Measurements from ENCODE around the gene THSD4. TPM values are rescaled to one million over a fixed set of nuclear protein-coding genes. Genes with fewer than 3 reads are reported as not detected.

The THSD4 gene
- polyA plus RNA-seq, 1 donor (not counting 4 experiments of a cell fraction or from before 2014, with no cell fraction given): 24.5 TPM

DNA sequence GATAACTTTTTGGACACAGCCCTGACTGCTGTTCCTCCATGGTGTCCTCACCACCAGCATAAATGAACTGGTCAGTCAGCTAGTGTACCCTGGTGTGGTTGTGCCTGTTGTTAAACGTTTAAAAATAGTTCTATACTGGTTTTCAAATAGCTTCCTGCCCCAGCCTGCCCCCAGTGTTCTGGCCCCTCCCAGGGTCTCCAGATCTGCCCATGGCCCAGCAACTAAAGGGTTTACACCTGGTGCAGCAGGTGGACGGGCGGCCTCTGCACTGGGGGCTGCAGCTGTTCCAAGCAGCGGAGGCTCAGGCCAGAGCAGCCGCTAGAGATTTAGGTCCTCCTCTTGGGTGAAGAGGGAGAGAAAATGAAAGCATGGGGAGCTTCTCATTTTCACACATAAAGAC lies 689.0 kb downstream of the THSD4 start:
- TF ChIP-seq CTCF (optimal IDR thresholded peaks at IDR 0.05 in 1 of 3, IDR thresholded peaks at IDR 0.05 in 1 of 3, conservative IDR thresholded peaks at IDR 0.05 in 1 of 3; ENCODE audit: extremely low read depth in 1 of 3, insufficient read depth in 2 of 3, low read length in 3 of 3) (no peak), EZH2 (IDR thresholded peaks at IDR 0.05; ENCODE audit: low read length) (no peak)
- DNase-seq (ENCODE audit: low read depth, low spot score): no peak
- no peaks in the 10 kb centered on the region for H3K79me2 ChIP-seq (ENCODE audit: control insufficient read depth, insufficient read depth, low read length)
- H4K20me1 ChIP-seq (ENCODE audit: control insufficient read depth, extremely low read depth, insufficient read depth, low read length): no peaks in the 10 kb centered on the region
- no peak overlapping the region for H3K4me2 ChIP-seq (ENCODE audit: control insufficient read depth, extremely low read depth, insufficient read depth, low read depth, low read length)
- no peaks in the 10 kb centered on the region for H3K9me1 ChIP-seq (ENCODE audit: control insufficient read depth, extremely low read depth, insufficient read depth, low read length)
- H3K36me3 ChIP-seq (ENCODE audit: control insufficient read depth in 2 of 2, extremely low read depth in 1 of 2, insufficient read depth in 2 of 2, low read length in 2 of 2): peaks cover 0 to 2% of the 10 kb centered on the region in 2 experiments
- H3K27ac ChIP-seq (ENCODE audit: control insufficient read depth, insufficient read depth, low read length): no peak overlapping the region
- dilution Hi-C loops (cut with MboI; ENCODE audit: extremely low pct_ligation_motif_present, low sequenced_read_pairs): no loop called here
- H2AFZ ChIP-seq (ENCODE audit: control insufficient read depth, low read length): no peak overlapping the region
- H3K4me1 ChIP-seq (ENCODE audit: control insufficient read depth, extremely low read depth, insufficient read depth, low read length): peaks cover 10% of the 10 kb centered on the region
- no peak overlapping the region for H3K4me3 ChIP-seq (ENCODE audit: control insufficient read depth in 2 of 3, extremely low read depth in 1 of 3, insufficient read depth in 2 of 3, low read depth in 1 of 3, low read length in 3 of 3)
- no peak overlapping the region for H3K9ac ChIP-seq (ENCODE audit: control insufficient read depth, extremely low read depth, insufficient read depth, low read length)
- H3K9me3 ChIP-seq (ENCODE audit: control insufficient read depth, low read depth, low read length): no peaks in the 10 kb centered on the region
- FAIRE-seq: no peak
- H3K27me3 ChIP-seq (ENCODE audit: control insufficient read depth, extremely low read depth, insufficient read depth, low read length): no peaks in the 10 kb centered on the region

GRCh38 chr15:71804695-71805470 lies 689.6 kb downstream of the THSD4 start:
- H3K4me1 ChIP-seq (ENCODE audit: control insufficient read depth, extremely low read depth, insufficient read depth, low read length): peaks cover 10% of the 10 kb centered on the region
- H3K4me2 ChIP-seq (ENCODE audit: control insufficient read depth, extremely low read depth, insufficient read depth, low read depth, low read length): no peak overlapping the region
- H3K27ac ChIP-seq (ENCODE audit: control insufficient read depth, insufficient read depth, low read length): no peak overlapping the region
- TF ChIP-seq CTCF (optimal IDR thresholded peaks at IDR 0.05 in 1 of 3, IDR thresholded peaks at IDR 0.05 in 1 of 3, conservative IDR thresholded peaks at IDR 0.05 in 1 of 3; ENCODE audit: extremely low read depth in 1 of 3, insufficient read depth in 2 of 3, low read length in 3 of 3) (no peak), EZH2 (IDR thresholded peaks at IDR 0.05; ENCODE audit: low read length) (no peak)
- H3K27me3 ChIP-seq (ENCODE audit: control insufficient read depth, extremely low read depth, insufficient read depth, low read length): no peaks in the 10 kb centered on the region
- FAIRE-seq: no peak
- H4K20me1 ChIP-seq (ENCODE audit: control insufficient read depth, extremely low read depth, insufficient read depth, low read length): no peaks in the 10 kb centered on the region
- H3K9me3 ChIP-seq (ENCODE audit: control insufficient read depth, low read depth, low read length): no peaks in the 10 kb centered on the region
- H3K9me1 ChIP-seq (ENCODE audit: control insufficient read depth, extremely low read depth, insufficient read depth, low read length): no peaks in the 10 kb centered on the region
- dilution Hi-C loops (cut with MboI; ENCODE audit: extremely low pct_ligation_motif_present, low sequenced_read_pairs): no loop called here
- no peak overlapping the region for H2AFZ ChIP-seq (ENCODE audit: control insufficient read depth, low read length)
- H3K36me3 ChIP-seq (ENCODE audit: control insufficient read depth in 2 of 2, extremely low read depth in 1 of 2, insufficient read depth in 2 of 2, low read length in 2 of 2): peaks cover 0 to 2% of the 10 kb centered on the region in 2 experiments
- H3K9ac ChIP-seq (ENCODE audit: control insufficient read depth, extremely low read depth, insufficient read depth, low read length): no peak overlapping the region
- H3K4me3 ChIP-seq (ENCODE audit: control insufficient read depth in 2 of 3, extremely low read depth in 1 of 3, insufficient read depth in 2 of 3, low read depth in 1 of 3, low read length in 3 of 3): no peak overlapping the region
- H3K79me2 ChIP-seq (ENCODE audit: control insufficient read depth, insufficient read depth, low read length): no peaks in the 10 kb centered on the region
- DNase-seq (ENCODE audit: low read depth, low spot score): no peak
